Prostate gland (tissue), 2 donors: ENCODE results near the gene PSMD11.

Source experiments
- CTCF ChIP-seq, 4 experiments: fragments of 200-600 bp in 2 of 4; fragments of 450-650 bp in 2 of 4; sonication (generic) in 2 of 4; IDR thresholded peaks; 1 replicate in 3 of 4; 2 replicates in 1 of 4; pipeline ENCODE4 v1.5.1; 2016 to 2019; ENCODE audit warnings: antibody characterized with exemption in 4 of 4, mild to moderate bottlenecking in 2 of 4, moderate library complexity in 2 of 4
- POLR2A ChIP-seq: fragments of 450-650 bp; IDR thresholded peaks from one replicate; pipeline ENCODE4 v1.6.1; 2016; ENCODE audit warnings: antibody characterized with exemption, mild to moderate bottlenecking

DNA sequence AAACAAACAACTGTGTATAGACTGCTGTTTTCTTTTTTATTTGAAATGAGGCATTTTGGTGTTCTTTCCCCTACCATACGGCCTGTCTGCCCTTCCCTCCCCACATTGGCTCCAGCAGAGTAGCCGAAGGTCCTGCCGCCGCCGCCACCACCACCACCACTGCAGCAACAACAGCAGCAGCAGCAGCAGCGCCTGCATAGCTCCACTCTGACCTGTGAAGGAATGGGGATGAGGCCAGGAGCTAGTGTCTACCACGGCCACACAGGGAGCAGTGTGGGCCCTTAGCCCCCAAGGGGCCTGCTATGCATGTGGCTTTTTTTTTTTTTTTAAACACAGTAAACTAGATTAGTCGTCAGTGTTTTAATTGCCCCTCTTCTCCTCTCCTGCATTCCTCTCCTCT, 36.9 kb downstream of the PSMD11 start:
- no peak for TF ChIP-seq CTCF (IDR thresholded peaks at IDR 0.05)
- TF ChIP-seq POLR2A: no peak
